ENCODE results near the gene NEK9.

DNA sequence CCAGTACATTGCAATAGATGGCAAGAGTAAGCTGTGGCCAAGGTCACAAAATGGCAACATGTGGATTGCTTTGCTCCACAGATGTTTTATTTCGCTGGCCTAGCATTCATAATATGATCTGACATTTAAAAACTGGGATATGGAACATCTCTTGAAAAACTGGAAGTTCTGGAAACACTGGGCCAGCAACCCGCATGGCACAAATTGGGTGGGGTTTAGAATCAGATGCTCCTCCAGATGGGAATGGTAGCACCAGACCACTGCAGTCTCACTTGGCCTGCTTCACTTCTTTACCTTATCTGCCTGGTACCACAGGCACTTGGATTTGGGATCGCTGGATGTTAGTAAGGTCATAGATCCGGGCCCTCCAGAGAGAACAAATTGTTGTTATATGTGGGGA lies 47.3 kb downstream of the NEK9 start:
- TF ChIP-seq, protein P1, sequence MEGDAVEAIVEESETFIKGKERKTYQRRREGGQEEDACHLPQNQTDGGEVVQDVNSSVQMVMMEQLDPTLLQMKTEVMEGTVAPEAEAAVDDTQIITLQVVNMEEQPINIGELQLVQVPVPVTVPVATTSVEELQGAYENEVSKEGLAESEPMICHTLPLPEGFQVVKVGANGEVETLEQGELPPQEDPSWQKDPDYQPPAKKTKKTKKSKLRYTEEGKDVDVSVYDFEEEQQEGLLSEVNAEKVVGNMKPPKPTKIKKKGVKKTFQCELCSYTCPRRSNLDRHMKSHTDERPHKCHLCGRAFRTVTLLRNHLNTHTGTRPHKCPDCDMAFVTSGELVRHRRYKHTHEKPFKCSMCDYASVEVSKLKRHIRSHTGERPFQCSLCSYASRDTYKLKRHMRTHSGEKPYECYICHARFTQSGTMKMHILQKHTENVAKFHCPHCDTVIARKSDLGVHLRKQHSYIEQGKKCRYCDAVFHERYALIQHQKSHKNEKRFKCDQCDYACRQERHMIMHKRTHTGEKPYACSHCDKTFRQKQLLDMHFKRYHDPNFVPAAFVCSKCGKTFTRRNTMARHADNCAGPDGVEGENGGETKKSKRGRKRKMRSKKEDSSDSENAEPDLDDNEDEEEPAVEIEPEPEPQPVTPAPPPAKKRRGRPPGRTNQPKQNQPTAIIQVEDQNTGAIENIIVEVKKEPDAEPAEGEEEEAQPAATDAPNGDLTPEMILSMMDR (IDR thresholded peaks at IDR 0.05), result no peak
- TF ChIP-seq POLR2A (IDR thresholded peaks at IDR 0.05) (no peak), POLR2AphosphoS5 (IDR thresholded peaks at IDR 0.05) (no peak)
